ENCODE measurements around the gene CFAP57.

CFAP57 gene

DNA sequence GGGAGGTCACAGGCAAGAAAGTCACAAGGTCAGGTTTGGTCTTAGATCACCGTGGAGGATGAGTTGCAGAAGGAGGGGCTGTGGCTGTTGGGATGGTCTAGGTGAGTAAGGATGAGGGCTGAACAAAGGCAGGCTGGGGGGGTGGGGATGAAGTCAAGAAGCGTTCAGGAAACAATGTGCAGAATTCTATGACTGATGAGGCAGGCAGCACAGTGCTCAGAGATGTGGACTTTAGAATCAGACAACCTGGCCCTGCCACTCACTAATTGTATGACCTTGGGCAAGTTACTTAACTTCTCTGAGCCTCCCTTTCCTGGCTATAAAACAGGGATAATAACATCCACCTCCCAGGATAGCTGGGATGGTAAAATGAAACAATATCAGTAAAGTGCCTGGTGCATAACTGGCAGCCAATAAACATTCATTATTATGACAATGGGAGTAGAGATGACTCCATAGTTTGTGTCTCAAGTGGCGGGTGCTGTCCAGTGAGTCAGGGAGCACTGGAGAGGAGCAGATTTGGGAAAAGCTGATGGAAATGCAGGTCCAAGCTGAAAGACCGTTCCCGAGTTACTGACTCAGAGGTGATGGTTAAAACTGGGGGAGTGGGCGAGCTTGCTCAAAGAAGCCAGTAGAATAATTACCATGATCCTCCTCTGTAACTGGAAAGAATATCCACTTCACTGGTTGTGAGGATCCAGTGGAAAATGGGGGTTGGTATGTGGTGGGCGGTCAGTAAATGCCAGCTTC is 130.8 kb downstream of the CFAP57 start:
- Histone ChIP-seq H3K9ac (ENCODE audit: low read length) (no peak overlapping the region), H3K4me2 (ENCODE audit: low read depth, low read length, poor library complexity, severe bottlenecking) (no peak overlapping the region), H3K27ac (ENCODE audit: low read depth, low read length) (no peak overlapping the region), H2AFZ (ENCODE audit: low read depth, low read length, severe bottlenecking) (no peak overlapping the region), H3K9me2 (replicated peaks; ENCODE audit: insufficient read depth, low read length) (no peaks in the 10 kb centered on the region), H3K79me2 (ENCODE audit: insufficient read depth, low read length) (no peaks in the 10 kb centered on the region), H4K20me1 (ENCODE audit: low read depth, low read length) (no peaks in the 10 kb centered on the region), H3K4me3 (ENCODE audit: insufficient read depth, low read length, poor library complexity, severe bottlenecking) (no peak overlapping the region), H3K27me3 (ENCODE audit: low read length) (no peaks in the 10 kb centered on the region), H3K36me3 (ENCODE audit: low read length) (no peaks in the 10 kb centered on the region), H3F3A (ENCODE audit: insufficient read depth) (no peaks in the 10 kb centered on the region), H3K9me3 (ENCODE audit: insufficient read depth, low read length) (no peaks in the 10 kb centered on the region)
- TF ChIP-seq EZH2phosphoT487 (conservative IDR thresholded peaks at IDR 0.05; ENCODE audit: low read length) (no peak), CTCF (IDR thresholded peaks at IDR 0.05; ENCODE audit: insufficient read depth, low read length, poor library complexity, severe bottlenecking) (no peak)

DNA sequence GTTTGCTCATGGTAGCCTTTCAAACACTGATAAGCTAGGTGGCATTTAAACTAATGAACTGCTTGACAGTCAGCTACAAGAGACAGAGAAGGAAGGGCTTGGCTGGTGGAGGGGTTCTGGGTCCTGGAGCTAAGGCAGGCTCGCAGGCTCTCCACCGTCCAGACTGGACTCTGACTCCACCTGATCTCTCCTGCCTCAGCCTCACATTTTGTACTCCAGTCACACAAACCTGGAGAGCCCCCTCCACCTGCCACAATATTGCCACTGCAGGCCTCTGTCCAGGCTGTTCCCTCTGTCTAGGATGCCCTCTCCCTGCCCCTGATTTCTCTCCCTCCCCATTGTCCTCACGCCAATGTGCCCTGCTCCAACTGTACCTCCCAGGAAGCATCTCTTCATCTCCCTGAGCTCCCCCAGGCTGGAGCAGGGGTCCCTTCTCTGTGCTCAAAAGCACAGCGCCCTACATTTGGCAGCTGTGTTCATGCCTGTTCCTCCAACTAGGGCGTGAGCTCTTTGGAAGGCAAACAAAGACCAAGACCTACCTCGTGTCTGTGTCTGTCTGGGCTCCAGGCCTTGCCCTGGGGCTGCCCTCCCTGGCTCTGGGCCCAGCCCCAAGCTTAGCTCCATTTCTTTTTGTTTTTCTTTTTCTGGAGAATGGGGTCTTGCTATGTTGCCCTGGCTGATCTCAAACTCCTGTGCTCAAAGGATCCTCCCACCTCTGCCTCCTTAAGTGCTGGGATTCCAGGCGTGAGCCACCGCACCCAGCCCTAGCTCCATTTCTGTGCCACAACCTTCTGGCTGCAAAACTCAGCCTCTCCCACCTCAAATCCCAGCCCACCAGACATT is 131.6 kb downstream of the CFAP57 start:
- H3K9ac ChIP-seq (ENCODE audit: low read length): no peak overlapping the region
- no peaks in the 10 kb centered on the region for H3K79me2 ChIP-seq (ENCODE audit: insufficient read depth, low read length)
- H4K20me1 ChIP-seq (ENCODE audit: low read depth, low read length): no peaks in the 10 kb centered on the region
- H3K9me3 ChIP-seq (ENCODE audit: insufficient read depth, low read length): no peaks in the 10 kb centered on the region
- no peak overlapping the region for H2AFZ ChIP-seq (ENCODE audit: low read depth, low read length, severe bottlenecking)
- no peaks in the 10 kb centered on the region for H3K27me3 ChIP-seq (ENCODE audit: low read length)
- no peak overlapping the region for H3K4me3 ChIP-seq (ENCODE audit: insufficient read depth, low read length, poor library complexity, severe bottlenecking)
- no peak overlapping the region for H3K27ac ChIP-seq (ENCODE audit: low read depth, low read length)
- no peak for TF ChIP-seq EZH2phosphoT487 (conservative IDR thresholded peaks at IDR 0.05; ENCODE audit: low read length)
- TF ChIP-seq CTCF (IDR thresholded peaks at IDR 0.05; ENCODE audit: insufficient read depth, low read length, poor library complexity, severe bottlenecking): no peak
- no peaks in the 10 kb centered on the region for H3F3A ChIP-seq (ENCODE audit: insufficient read depth)
- H3K36me3 ChIP-seq (ENCODE audit: low read length): no peaks in the 10 kb centered on the region
- no peak overlapping the region for H3K4me2 ChIP-seq (ENCODE audit: low read depth, low read length, poor library complexity, severe bottlenecking)
- H3K9me2 ChIP-seq (replicated peaks; ENCODE audit: insufficient read depth, low read length): no peaks in the 10 kb centered on the region
